EH (cell line): ENCODE measurements around the gene BFSP2.
"Not testable (repeated sequence)": the region's sequence is repeated elsewhere in the genome, so short reads cannot be mapped to it uniquely, and the experiment has no call there.

Experiments used
- DNase-seq: peaks from one replicate; pipeline ENCODE4 v3.0.0-alpha.2; 2015; ENCODE audit warnings: low read depth

The BFSP2 gene

DNA sequence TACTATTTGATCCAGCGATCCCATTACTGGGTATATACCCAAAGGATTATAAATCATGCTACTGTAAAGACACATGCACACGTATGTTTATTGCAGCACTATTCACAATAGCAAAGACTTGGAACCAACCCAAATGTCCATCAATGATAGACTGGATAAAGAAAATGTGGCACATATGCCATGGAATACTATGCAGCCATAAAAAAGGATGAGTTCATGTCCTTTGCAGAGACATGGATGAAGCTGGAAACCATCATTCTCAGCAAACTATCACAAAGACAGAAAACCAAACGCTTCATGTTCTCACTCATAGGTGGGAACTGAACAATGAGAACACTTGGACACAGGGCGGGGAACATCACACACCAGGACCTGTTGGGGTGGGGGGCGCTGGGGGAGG, 82.6 kb downstream of the BFSP2 start:
- not testable (repeated sequence) for DNase-seq

DNA sequence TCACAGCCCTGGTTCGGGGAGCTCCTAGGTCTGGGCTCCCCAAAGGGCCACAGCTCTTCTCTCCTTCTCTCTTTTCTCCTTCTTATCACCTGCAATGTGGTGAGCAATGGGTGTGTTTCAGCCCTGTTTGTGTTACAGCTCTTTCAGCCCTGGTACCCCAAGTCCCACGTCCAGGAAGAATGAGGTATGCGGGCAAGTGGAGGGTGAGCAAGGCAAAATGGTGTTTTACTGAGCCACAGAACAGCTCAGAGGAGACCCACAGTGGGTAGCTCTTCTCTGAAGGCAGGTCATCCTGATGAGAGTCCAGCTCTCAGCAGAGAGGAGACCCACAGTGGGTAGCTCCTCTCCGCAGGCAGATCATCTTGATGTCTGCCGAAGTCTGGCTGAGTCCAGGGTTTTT, 86.8 kb downstream of the BFSP2 start:
- no peak for DNase-seq

DNA sequence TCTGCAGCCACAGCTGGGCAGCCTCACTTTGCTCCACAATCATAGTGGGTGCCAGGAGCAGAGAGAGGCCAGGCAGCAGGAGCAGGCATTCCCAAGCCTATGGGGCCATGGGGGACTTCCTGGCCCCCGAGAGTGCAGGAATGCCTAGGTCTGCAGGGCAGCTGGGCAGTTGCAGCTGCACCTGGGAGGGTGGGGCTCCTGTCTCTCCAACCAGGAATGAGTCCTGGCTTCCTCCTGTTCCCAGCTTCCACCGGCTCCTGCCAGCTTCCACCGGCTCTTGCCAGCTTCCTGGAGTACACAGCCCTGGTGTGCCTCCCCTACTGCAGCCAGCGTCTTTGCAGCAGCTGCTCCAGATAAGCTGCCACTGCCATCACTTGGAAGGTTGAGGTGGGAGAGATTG, 87.3 kb downstream of the BFSP2 start:
- DNase-seq, result no peak

DNA sequence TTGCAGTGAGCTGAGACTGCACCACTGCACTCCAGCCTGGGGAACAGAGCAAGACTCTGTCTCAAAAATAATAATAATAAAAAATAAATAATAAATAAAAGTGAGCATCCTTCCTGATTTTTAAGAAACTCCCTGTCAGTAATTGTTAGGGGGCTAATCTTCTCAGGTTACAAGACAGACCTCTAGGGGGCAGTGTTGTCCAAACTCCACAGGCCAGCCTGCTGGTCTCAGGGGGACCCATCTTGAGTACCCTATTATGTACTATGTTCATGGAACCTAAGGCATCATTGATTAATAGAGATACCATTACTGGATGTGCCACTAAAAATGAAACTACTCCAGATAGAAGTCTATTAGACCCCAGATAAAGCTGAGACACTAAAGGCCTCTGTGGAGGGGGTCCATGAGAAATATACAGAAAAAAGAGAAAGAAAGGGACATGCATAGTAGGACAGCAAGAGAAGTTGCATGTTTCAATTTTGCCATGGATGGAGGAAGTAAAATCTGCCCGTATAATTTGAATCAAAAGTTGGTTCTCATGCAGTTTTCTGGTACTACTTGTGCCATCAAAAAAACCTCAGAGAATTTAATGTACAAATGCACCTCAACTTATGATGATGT, 88.2 kb downstream of the BFSP2 start:
- DNase-seq, result peak; percentile 52

DNA sequence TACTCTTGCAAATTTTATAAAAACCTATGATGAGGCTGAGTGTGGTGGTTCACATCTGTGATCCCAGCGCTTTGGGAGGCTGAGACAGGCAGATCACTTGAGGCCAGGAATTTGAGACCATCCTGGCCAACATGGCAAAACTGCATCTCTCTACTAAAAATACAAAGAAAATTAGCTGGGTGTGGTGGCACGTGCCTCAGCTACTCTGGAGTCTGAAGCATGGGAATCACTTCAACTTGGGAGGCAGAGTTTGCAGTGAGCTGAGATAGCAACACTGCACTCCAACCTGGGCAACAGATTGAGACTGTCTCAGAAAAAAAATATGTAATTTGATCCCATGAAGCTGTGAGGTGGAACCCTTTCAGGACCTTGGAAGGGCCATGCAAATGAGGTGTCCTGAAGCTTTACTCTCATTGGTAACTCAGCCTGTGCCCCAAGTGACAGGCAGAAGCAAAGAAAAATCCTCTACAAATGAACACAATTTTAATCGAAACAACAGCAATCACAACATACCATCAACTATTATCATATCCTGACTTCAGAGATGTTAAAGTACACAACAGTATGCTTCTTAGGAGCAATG, 89.0 kb downstream of the BFSP2 start:
- peak; percentile 82 for DNase-seq

DNA sequence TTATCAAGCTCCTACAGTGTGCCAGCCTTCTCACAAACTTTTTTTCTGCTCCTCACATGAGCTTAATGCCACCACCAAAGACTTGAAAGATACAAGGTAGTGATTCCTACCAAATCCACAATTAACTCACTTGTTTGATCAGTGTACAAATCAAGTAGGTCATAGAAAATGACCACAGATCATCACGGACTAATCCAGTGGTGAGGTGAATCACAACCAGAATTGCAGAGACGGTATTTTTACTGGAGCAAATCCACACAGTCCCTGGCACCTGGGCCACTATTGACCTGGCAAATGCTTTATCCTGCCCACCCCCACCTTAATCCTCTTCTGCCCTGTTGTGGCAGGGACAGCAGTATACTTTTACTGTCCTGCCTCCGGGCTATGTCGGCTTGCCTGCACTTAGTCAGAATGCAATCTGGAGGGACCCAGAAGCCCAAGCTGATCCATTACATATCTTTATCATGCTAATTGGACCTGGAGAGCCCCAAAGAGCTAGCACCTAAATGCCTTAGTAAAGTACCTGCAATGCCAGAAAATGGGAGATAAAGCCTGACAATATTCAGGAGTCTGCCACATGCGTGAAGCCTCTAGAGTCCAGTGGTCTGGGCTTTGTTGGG, 89.7 kb downstream of the BFSP2 start:
- peak; percentile 10 for DNase-seq

DNA sequence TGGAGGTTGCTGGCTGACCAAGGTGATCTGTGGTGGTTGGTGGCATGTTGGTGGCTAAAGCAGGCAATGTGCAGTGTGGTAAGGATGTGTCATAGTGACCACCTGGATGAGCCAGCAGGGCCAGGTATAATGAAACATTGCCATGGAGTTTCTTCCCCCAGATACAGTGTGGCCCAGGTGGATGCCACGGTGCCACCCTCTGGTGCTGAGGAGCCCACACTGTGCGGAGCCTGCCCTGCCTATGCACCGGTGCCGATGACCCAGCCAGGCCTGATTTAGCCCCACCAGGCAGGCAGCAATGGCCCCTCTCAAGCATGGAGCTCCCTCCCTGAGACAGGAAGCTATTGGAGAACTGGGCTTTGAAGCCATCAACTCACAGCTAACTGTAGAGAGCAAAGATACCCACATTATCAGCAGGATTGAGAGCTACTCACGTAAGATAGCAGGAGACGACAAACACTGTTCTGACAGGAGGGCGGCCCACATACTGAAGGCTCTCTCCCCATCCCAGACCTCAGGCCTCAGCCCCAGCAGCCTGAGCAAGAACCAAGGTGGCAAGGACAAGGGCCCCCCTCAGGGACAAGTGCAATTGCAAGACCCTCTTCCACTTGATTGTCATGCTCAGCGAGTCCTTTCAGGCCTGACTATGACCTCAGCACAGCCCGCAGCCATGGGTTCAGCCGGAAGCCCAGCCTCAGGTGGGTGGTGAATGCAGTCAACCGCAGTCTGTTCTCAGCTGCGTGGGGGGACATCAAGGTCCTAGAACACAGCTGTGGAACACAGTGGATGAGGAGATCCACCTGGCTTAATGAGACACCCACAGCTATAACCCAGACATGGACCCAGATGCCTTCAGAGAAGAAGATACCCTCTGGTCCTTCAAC, 90.9 kb downstream of the BFSP2 start:
- no peak for DNase-seq

DNA sequence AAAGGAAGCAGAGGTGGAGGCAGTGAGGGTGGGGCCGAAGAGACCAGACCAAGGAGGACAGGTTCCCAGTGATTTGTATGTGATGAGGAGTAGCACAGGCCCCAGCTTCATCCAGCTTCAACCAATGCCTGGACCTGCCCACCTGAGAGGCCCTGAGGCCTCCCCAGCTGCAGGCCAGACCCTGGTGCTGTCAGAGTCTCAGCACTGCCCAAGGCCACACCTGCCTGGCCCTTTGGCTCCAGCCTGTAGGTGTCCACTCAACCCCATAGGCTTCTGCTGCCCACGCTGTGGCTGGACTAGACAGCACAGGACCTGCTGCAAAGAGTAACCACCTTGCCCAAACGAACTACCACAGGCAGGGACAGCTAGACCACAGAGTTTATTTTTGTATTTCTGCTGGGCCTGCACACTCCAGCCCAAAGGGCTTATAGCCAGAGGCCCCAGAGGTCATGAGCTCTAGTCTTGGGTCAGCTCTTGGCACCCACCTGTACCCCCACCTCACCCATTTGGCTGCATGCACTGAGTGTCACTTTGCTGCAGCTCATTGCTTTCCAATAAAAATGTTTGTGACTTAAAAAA, 91.7 kb downstream of the BFSP2 start:
- DNase-seq, result no peak

DNA sequence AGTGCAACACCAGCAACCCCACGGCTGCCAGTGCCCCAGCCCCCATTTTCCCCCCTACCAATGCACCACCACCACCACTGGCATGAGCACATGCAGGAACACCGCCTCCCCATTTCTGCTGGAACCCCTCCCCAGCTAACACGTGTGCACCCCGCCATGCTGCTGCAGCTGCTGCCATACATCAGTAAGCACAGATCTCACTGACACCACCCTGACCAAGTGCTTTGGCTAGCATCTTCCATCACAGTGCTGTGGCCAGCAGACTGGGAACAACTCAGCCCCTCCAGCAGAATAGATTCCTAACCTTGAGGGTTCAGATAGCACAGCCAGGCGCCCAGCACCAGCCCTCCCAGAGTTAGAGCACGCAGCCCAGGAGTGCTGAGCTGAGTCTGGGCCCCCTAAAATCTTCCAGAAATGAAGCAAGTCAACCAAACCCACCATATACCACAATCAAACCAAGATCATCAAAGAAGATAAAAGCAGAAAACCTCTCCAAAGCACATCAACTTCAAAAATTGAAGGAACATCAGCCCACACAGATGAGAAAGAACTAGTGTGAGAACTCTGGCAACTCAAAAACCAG, 92.4 kb downstream of the BFSP2 start:
- DNase-seq, result no peak

DNA sequence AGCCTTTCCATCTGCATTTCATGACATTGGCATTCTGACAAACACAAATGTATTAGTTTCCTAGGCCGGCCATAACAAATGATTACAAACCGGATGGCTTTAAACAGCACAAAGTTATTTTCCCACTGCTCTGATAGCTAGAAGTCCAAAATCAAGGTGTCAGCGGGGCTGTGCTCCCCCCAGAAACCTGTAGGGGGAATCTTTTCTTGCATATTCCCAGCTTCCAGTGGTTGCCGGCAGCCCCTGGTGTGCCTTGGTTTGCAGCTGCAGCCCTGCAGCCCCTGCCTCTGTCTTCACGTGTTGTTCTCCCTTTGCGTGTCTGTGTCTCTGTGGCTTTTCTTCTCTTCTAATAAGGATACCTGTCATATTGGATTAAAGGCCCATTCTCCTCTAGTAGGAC, 94.6 kb downstream of the BFSP2 start:
- peak; percentile 25 for DNase-seq

DNA sequence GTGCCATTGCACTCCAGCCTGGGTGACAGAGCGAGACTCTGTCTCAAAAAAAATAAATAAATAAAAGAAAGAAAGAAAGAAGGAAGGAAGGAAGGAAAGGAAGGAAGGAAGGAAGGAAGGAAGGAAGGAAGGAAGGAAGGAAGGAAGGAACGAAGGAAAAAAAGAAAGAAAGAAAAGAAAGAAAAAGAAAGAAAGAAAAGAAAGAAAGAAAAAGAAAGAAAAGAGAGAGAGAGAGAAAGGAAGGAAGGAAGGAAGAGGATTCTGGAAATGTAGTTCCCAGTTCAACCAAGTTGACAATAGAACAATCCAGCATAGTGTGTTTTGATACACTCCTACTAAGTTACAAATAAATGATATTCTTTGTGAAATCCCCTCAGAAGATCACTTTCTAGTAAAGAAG, 102.7 kb downstream of the BFSP2 start:
- DNase-seq, result not testable (repeated sequence)

DNA sequence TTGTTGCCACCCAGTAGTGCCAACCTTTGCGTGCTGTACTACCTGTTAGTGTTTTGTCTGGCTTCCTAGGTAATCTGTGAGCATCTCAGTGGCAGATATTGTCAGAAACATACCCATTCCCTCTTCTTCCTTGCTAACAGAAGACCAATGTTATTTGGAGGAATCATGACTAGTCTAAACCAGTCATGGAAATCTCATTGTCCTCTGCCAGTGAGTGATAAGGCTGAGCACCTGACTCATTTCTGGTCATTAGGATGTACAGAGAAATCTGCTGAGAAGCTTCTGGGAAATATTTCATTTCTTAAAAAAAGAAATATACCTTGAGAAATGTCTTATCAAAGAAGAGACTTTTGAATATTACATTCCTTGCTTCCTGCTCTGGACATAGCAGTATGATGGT, 103.6 kb downstream of the BFSP2 start:
- DNase-seq, result no peak

DNA sequence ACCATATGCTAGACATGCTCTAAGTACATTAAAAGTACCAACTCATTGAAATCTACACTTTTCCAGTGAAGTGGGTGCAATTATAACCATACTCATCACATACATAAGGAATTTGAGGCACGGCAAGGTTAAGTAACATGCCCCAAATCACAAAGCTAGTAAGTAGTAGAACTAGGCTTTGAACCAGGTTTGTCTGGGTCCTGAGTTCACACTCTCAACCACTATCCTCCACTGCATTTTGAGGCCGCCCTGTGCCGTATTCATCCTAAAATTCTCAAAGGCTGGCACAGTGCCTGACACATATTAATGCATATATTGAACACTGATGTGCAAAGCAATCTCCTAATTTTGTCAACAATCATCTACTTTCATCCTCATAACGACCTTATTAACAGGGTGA, 104.9 kb downstream of the BFSP2 start:
- DNase-seq, result no peak

DNA sequence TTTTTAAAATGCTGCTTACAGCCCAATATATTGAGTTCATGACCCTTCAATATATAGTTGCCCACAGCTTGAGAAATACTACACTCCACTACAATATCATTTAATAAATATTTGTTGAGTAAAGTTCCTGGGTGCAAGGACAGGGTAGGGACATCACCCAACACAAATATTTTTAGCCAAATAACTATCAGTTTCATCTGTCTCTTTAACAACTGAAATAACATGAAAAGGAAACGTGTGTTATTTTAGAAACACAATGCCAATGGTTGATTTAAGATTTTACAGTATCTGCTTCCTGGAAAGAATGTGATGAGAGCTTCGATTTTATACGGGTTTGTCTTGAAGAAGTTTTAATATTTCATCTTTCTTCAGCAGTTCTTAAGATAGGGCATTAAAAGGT, 106.0 kb downstream of the BFSP2 start:
- no peak for DNase-seq

DNA sequence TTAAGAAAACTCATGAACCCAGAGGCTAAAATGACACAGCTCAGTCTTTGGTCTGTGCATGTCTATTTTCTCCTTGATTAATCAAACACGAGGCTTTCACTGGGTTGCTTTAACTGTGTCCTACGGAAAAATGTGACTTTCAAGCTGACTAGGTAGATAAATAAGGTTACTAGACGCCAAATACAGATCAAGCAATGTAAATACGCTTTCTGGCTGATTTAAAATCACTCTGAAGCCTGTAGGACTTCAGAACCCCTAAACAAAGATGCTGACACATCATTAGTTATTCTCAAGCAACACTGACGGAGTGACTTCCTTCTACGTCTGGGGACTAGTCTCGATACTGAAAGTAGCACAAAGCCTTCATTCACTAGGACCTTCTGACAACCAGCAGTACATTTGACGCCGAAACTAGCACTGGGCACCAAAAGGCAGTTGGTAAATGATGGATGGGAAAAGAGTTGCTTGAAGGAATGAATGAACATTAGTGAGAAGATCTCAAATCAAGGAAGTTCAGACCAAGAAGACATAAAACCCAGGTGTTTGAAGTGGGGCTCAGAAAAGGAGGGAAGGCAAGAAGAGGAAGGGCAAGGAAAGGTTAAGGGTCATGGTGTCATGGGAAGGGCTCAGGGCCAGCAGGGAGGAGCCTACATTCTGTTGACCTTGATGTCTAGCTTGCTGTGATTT, 106.5 kb downstream of the BFSP2 start:
- no peak for DNase-seq

DNA sequence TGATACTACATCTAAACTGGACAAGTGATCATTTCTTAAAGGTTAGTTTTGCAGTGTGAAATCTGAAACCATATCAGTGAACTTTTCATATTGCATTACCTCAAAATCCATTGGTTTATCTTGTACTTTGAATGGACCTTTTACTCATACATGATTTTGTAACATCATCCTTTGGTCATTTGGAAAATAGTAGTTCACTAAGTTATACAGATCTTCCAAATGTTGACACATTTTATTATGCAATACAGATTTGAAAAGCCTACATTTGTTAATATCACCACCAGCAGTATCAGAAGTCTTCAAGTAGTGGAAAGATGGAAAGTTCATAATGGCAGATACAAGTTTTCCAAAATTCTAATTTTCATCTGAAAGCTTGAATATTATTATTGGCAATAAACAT, 109.6 kb downstream of the BFSP2 start:
- DNase-seq, result no peak

DNA sequence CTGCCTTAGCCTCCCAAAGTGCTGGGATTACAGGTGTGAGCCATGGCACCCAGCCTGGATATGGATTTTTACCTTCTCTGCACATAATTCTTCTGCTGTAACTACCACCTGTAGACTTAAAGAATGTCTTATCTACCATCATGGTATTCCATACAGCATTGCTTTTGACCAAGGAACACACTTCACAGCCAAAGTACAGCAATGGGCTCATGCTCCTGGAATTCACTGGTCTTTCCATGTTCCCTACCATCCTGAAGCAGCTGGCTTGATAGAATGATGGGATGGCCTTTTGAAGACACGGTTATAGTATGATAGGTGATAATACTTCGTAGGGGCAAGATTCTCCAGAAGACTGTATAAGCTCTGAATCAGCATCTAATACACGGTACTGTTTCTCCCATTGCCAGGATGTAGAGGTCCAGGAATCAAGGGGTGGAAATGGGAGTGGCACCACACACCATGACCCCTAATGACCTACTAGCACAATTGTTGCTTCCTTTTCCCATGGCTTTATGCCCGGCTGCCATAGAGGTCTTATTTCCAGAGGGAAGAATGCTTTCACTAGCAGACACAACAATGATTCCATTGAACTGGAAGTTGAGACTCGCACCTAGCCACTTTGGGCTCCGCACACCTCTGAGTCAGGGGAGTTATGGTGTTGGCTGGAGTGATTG, 112.7 kb downstream of the BFSP2 start:
- no peak for DNase-seq

DNA sequence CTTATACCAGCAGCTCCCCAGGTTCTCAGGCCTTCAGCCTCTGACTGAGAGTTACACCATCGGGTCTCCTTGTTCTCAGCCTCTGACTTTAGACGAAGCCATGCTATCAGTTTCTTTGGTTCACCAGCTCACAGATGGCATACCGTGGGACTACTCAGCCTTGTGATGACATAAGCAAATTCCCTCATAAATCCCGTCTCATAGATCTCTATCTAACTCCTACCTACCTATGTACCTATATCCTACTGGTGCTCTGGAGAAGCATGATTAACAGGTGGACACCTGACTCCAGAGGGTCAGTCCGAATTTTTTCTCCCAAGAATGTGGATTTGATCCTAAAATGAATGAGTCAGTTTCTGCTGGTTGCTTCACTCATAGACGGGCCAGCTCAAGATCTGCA, 114.6 kb downstream of the BFSP2 start:
- DNase-seq, result no peak

DNA sequence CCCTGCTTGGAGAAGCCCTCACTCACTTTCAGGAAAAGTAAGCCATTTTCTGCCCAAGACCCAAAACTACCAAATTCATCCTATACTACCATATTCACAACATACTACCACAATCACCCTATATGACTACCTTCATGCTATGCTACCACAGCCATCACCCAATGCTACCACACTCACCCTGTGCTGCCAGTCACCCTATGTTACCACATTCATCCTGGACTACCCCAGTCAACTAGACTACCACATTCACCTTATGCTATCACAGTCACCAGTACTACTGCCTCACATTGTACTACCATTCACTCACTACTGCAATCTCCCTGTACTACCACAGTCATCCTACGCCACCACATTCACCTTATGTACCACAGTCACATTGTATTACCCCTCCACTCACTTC, 115.3 kb downstream of the BFSP2 start:
- DNase-seq, result no peak

DNA sequence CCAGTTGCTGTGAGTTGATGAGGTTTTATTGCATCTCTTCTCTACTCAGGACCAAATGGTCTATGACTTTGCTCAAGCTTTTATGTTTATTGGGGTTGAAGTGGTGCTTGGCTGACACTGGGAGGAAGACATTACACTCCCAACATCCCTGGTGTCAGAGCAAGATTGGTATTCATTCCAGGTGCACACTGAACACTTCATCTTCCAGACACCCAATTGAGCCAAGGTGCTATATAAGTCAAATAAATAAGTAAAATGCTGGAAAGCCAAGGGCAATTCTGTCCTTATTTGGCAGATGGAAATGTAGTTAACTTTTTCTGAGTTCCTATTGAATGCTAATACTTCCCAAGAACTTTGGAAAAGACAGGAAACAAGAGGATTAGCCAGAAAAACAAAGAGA, 120.4 kb downstream of the BFSP2 start:
- no peak for DNase-seq

DNA sequence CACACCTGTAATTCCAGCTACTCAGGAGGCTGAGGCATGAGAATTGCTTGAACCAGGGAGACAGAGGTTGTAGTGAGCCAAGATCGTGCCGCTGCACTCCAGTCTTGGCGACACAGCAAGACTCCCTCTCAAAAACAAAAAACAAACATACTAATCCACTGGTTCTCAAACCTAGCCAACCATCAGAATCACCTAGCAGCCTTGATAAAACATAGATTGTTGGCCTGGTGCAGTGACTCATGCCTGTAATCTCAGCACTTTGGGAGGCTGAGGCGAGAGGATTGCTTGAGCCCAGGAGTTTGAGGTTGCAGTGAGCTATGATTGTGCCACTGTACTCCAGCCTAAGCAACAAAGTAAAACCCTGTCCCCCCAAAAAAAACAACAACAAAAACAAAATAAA, 121.1 kb downstream of the BFSP2 start:
- DNase-seq, result not testable (repeated sequence)
